Karpas-422 (cell line): ENCODE results near the gene TMTC2. TPM values are rescaled to one million over a fixed set of nuclear protein-coding genes. Genes with fewer than 3 reads are reported as not detected.

Experiments used
- DNase-seq: peaks from one replicate; pipeline ENCODE4 v3.0.0-alpha.2; 2015
- H2AFZ ChIP-seq: fragments of 200-600 bp; sonication (generic); 2 replicates; pipeline ENCODE4 v1.6.1; 2014; ENCODE audit warnings: antibody characterized with exemption, low read length, mixed read lengths
- H3K27ac ChIP-seq: fragments of 200-600 bp; sonication (generic); 2 replicates; pipeline ENCODE4 v1.5.1; 2014; ENCODE audit warnings: mild to moderate bottlenecking, low read length, moderate library complexity
- H3K27me3 ChIP-seq: fragments of 200-600 bp; sonication (generic); 2 replicates; pipeline ENCODE4 v1.6.1; 2014; ENCODE audit warnings: low read length, mixed read lengths
- H3K36me3 ChIP-seq: fragments of 200-600 bp; sonication (generic); 2 replicates; pipeline ENCODE4 v1.6.1; 2014; ENCODE audit warnings: low read length, mixed read lengths; ENCODE audit not compliant: insufficient read depth
- H3K4me1 ChIP-seq: fragments of 200-600 bp; sonication (generic); 2 replicates; pipeline ENCODE4 v1.6.1; 2014; ENCODE audit warnings: mild to moderate bottlenecking, low read length, mixed read lengths
- H3K4me2 ChIP-seq: fragments of 200-600 bp; sonication (generic); 2 replicates; pipeline ENCODE4 v1.6.1; 2014; ENCODE audit warnings: low read length, low read depth, mild to moderate bottlenecking; ENCODE audit not compliant: poor library complexity, severe bottlenecking
- H3K4me3 ChIP-seq: fragments of 200-600 bp; sonication (generic); 2 replicates; pipeline ENCODE4 v1.5.1; 2014; ENCODE audit warnings: mild to moderate bottlenecking, antibody characterized with exemption, low read length, mixed read lengths
- H3K79me2 ChIP-seq: fragments of 200-600 bp; sonication (generic); 2 replicates; pipeline ENCODE4 v1.6.1; 2014; ENCODE audit warnings: mild to moderate bottlenecking, low read length, mixed read lengths
- H3K9ac ChIP-seq: fragments of 200-600 bp; sonication (generic); 2 replicates; pipeline ENCODE4 v1.6.0; 2014; ENCODE audit warnings: low read length
- H3K9me2 ChIP-seq: fragments of 200-600 bp; sonication (generic), shearing (Covaris generic); replicated peaks from 2 replicates; pipeline ENCODE4 v1.6.0; 2014; ENCODE audit warnings: mild to moderate bottlenecking, low read length, moderate library complexity; ENCODE audit not compliant: insufficient read depth
- H3K9me3 ChIP-seq: fragments of 300-700, 200-600 bp; sonication (generic); 2 replicates; pipeline ENCODE4 v1.6.1; 2014; ENCODE audit warnings: low read length, mixed read lengths
- H4K20me1 ChIP-seq: fragments of 200-600 bp; sonication (generic); 2 replicates; pipeline ENCODE4 v1.6.1; 2014; ENCODE audit warnings: mild to moderate bottlenecking, antibody characterized with exemption, low read length, low read depth; ENCODE audit not compliant: insufficient read depth
- total RNA-seq: library from RNA; depleted of rRNA; stranded (reverse); fragments of >200 nt; shearing (Covaris generic); gene quantifications from 2 replicates; pipeline ENCODE4 v1.2.3, GENCODE V29; 2014; ENCODE audit warnings: low replicate concordance

TMTC2 gene
- total RNA-seq, 1 experiment from 2014 or later = 5.0 TPM

DNA sequence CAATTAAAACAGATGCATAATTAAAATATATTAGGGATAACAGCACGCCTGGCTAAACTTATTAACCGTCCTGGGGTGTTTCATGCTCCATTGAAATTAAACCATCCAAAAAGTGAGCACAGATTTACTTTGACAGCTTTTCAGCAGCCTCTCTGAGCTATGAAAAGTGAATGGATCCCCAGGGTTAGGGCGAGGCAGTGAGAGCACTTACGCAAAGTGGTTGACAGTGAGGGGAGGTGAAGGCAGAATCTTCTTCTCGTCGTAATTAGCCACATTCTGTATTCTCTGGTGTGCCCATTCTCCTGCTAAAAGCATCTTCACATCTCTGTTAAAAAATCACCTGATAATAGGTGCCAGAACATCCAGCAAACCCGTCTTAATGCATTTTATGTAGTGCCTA lies 1.9 kb downstream of the TMTC2 start:
- no peaks in the 10 kb centered on the region for H3K79me2 ChIP-seq
- peak overlapping the region; percentile 86; the same call in 1 of the 2 replicates for H2AFZ ChIP-seq
- no peaks in the 10 kb centered on the region for H3K9me2 ChIP-seq
- peaks cover 42% of the 10 kb centered on the region for H3K4me1 ChIP-seq
- DNase-seq = no peak
- peak overlapping the region; percentile 98 for H3K4me3 ChIP-seq
- H3K36me3 ChIP-seq = no peaks in the 10 kb centered on the region
- no peaks in the 10 kb centered on the region for H3K9me3 ChIP-seq
- H3K27me3 ChIP-seq = no peaks in the 10 kb centered on the region; the same call in 1 of the 2 replicates
- no peak overlapping the region for H3K27ac ChIP-seq
- peak overlapping the region; percentile 69; the same call in 1 of the 2 replicates for H3K9ac ChIP-seq
- no peaks in the 10 kb centered on the region for H4K20me1 ChIP-seq
- H3K4me2 ChIP-seq = peak overlapping the region; percentile 93

DNA sequence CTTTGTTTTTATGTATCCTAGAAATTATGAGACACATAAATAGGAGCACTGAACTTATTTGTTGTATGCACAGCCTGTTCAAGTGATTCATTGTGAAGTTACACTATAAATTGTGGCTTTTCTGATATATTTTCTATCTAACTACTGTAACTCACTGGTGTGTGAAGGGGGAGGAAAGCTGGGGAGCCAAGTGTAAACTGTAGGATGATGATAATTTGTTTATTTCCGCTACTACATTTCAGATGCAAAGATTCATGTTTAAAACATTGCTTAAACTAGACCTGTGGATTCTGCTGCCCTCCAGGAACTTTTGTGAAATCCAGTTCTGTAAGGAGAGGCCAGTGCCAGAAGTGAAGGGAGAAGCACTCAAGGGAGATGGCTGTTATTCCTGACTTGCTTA lies 3.3 kb downstream of the TMTC2 start:
- no peak for DNase-seq
- Histone ChIP-seq H3K4me3 (no peak overlapping the region), H3K27me3 (no peaks in the 10 kb centered on the region; the same call in 1 of the 2 replicates), H3K4me1 (peaks cover 28% of the 10 kb centered on the region), H3K9ac (no peak overlapping the region), H3K36me3 (no peaks in the 10 kb centered on the region), H3K27ac (no peak overlapping the region), H2AFZ (no peak overlapping the region), H3K4me2 (no peak overlapping the region), H3K79me2 (no peaks in the 10 kb centered on the region), H3K9me2 (no peaks in the 10 kb centered on the region), H4K20me1 (no peaks in the 10 kb centered on the region), H3K9me3 (no peaks in the 10 kb centered on the region)

DNA sequence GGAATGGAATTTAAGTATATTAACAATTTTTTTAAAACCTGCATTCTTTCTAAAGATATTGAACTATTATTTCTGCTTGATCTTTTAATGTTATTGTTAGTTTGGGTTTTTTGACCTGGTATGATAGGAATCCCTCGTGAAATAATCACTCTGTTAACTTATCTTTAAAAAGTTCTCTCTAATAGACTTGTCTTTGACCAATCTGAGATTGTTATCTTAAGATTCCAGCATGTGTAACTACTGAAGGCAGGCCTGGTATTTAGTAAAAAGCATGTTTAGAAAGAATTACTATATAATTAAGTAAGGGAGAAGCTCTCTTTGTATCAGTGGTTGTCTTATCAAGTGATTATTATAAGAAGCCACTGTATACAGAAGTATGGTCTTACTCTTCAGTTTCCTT lies 4.8 kb downstream of the TMTC2 start:
- Histone ChIP-seq H3K4me2 (no peak overlapping the region), H4K20me1 (no peaks in the 10 kb centered on the region), H3K4me1 (peaks cover 16% of the 10 kb centered on the region), H3K27me3 (no peaks in the 10 kb centered on the region; the same call in 1 of the 2 replicates), H3K9ac (no peak overlapping the region), H2AFZ (no peak overlapping the region), H3K79me2 (no peaks in the 10 kb centered on the region), H3K9me2 (no peaks in the 10 kb centered on the region), H3K4me3 (no peak overlapping the region), H3K27ac (no peak overlapping the region), H3K9me3 (no peaks in the 10 kb centered on the region), H3K36me3 (no peaks in the 10 kb centered on the region)
- DNase-seq = no peak

DNA sequence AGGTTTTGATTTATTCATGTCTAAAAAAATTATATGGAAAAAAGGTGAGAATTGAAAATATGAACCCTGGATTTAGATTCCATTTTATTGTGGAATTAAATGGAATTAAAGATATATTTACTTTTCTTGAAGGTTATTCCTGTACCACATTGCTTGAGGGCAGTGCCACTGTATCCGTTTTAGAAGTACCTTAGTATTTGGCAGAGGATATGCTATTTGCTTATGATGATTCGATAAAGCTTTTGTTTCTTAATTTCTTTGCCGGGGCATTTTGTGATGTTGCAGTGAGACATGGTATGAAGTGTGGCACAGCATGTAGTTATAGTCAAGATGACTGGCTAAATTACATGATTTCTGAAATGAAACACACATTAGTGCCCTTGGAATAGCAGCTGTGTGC lies 7.6 kb downstream of the TMTC2 start:
- Histone ChIP-seq H3K36me3 (no peaks in the 10 kb centered on the region), H3K4me1 (no peaks in the 10 kb centered on the region), H3K9me3 (no peaks in the 10 kb centered on the region), H3K27ac (no peak overlapping the region), H3K4me2 (no peak overlapping the region), H3K9me2 (no peaks in the 10 kb centered on the region), H3K4me3 (no peak overlapping the region), H3K9ac (no peak overlapping the region), H3K27me3 (no peaks in the 10 kb centered on the region; the same call in 1 of the 2 replicates), H4K20me1 (no peaks in the 10 kb centered on the region), H2AFZ (no peak overlapping the region), H3K79me2 (no peaks in the 10 kb centered on the region)
- DNase-seq = no peak

DNA sequence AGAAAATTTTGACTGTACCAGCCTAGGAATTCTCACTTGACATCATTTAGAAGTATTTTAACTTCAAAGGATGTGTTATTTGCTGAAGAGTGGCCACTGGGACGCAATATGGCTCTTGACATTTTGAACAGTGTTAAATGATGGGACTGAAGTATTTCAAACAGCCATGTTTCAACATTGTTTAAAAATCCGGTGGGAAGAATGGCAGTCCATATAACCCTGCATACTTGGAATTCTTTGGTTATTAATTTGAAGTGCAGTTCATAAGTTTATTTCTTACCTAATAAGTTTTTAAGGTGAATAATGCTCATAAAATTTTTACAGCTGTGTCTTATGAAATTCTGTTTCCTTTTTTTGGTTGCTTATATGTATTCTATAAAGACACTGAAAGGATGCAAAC lies 8.3 kb downstream of the TMTC2 start:
- no peaks in the 10 kb centered on the region for H3K79me2 ChIP-seq
- no peak overlapping the region for H2AFZ ChIP-seq
- H3K4me1 ChIP-seq = no peaks in the 10 kb centered on the region
- no peaks in the 10 kb centered on the region for H3K9me2 ChIP-seq
- H3K36me3 ChIP-seq = no peaks in the 10 kb centered on the region
- no peaks in the 10 kb centered on the region for H3K9me3 ChIP-seq
- H3K4me3 ChIP-seq = no peak overlapping the region
- H3K9ac ChIP-seq = no peak overlapping the region
- no peak overlapping the region for H3K4me2 ChIP-seq
- no peaks in the 10 kb centered on the region for H4K20me1 ChIP-seq
- no peak for DNase-seq
- H3K27me3 ChIP-seq = no peaks in the 10 kb centered on the region; the same call in 1 of the 2 replicates
- H3K27ac ChIP-seq = no peak overlapping the region

DNA sequence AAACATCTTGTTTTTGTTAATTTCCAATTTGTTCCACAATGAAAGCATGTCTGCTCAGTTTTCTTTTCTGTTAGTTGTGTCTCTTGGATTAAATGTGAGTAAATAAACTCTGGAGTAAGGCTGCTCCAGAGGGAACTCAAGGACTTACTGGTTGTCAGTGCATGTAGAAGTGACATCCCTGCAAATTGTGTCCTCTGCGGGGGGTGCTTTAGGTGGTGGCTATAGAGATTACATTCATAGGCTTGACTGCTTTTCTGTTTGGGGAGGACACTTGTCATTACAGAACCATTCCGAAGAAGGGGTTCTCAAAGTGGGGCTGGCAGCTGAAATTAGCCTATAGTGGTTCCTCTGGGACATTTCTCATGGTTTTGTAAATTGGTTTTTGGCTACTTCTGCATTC lies 8.8 kb downstream of the TMTC2 start:
- no peaks in the 10 kb centered on the region for H3K4me1 ChIP-seq
- H4K20me1 ChIP-seq = no peaks in the 10 kb centered on the region
- H3K27me3 ChIP-seq = no peaks in the 10 kb centered on the region; the same call in 1 of the 2 replicates
- H3K79me2 ChIP-seq = no peaks in the 10 kb centered on the region
- H3K9me3 ChIP-seq = no peaks in the 10 kb centered on the region
- no peaks in the 10 kb centered on the region for H3K9me2 ChIP-seq
- H2AFZ ChIP-seq = no peak overlapping the region
- H3K27ac ChIP-seq = no peak overlapping the region
- H3K36me3 ChIP-seq = no peaks in the 10 kb centered on the region
- no peak overlapping the region for H3K4me3 ChIP-seq
- no peak overlapping the region for H3K4me2 ChIP-seq
- DNase-seq = no peak
- no peak overlapping the region for H3K9ac ChIP-seq

DNA sequence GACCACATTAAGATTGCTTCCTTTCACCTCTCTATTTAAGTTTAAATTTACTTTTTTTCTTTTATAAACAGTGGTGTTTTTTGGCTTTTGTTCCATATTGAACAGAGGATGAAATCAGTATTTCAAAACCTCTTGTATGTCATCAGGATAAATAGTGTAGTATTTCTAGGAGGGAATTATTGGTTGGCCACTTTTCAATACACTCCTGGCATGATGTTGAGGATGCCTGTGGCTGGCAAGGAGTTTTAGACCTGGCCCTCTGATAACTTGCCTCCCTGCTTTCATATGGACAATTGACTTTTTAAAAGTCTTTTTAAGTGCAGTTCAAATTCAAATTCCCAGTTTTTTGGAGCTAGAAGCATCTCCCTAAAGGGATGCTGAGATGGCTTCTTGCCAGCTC lies 9.8 kb downstream of the TMTC2 start:
- H3K4me1 ChIP-seq = no peaks in the 10 kb centered on the region
- H3K27me3 ChIP-seq = no peaks in the 10 kb centered on the region
- H3K79me2 ChIP-seq = no peaks in the 10 kb centered on the region
- H3K9me2 ChIP-seq = no peaks in the 10 kb centered on the region
- H4K20me1 ChIP-seq = no peaks in the 10 kb centered on the region
- H3K27ac ChIP-seq = no peak overlapping the region
- no peak for DNase-seq
- no peaks in the 10 kb centered on the region for H3K36me3 ChIP-seq
- H3K9ac ChIP-seq = no peak overlapping the region
- H3K4me3 ChIP-seq = no peak overlapping the region
- H2AFZ ChIP-seq = no peak overlapping the region
- no peak overlapping the region for H3K4me2 ChIP-seq
- H3K9me3 ChIP-seq = no peaks in the 10 kb centered on the region

DNA sequence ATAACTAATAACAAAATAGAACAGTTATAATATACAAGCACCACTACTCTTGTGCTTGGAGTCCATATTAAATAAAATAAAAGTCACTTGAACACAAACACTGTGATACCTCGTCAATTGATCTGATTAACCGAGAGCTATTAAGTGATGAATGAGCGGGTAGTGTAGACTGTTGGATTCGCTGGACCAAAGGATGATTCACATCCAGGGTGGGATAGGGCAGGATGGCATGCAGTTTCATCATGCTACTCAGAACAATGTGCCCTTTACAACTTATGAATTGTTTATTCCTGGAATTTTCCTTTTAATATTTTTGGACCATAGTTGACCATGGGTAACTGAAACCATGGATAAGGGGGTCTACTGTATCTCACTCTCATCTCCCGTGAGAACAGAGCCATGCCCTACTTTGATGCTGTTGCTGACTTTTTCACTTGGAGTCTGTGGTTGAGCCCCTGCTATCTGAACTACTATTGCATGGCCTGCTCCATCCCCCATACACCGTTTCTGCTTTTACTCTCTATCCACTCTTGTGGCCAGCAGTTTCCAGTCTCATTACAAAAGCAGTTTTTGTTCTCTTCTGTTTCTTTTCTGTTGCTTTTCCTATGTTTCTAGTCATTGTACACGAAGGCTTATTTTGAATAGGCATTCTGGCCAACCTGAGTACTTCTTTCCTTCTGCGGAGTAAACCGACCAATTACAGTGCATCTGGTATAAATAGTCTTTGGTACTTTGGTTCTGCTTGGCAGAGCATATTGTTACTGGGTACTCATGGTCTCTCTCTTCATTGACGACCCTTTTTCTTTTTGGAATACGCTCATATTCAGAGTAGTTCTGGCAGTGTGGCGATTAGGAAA lies 12.2 kb downstream of the TMTC2 start:
- no peaks in the 10 kb centered on the region for H3K4me1 ChIP-seq

More for the DNA sequence above, 12.2 kb downstream of the TMTC2 start:
- Histone ChIP-seq H3K4me2 (no peak overlapping the region), H3K4me3 (no peak overlapping the region), H3K36me3 (no peaks in the 10 kb centered on the region), H3K27me3 (no peaks in the 10 kb centered on the region), H3K27ac (no peak overlapping the region), H3K9me2 (no peaks in the 10 kb centered on the region), H3K9ac (no peak overlapping the region), H3K9me3 (no peaks in the 10 kb centered on the region), H2AFZ (no peak overlapping the region), H4K20me1 (no peaks in the 10 kb centered on the region), H3K79me2 (no peaks in the 10 kb centered on the region)
- DNase-seq = no peak
